ENCODE data around the gene ITIH2. TPM values are rescaled to one million over a fixed set of nuclear protein-coding genes. Genes with fewer than 3 reads are reported as not detected.

ITIH2 gene
- total RNA-seq, 1 experiment from 2014 or later = 0.57 TPM

Other genes starting within 250 kb of the ITIH2 start
- gene ITIH5, start 36.4 kb upstream of the ITIH2 start, total RNA-seq (2021; ENCODE audit: unreplicated experiment) = not detected
- 13.6 TPM for gene KIN, start 84.7 kb downstream of the ITIH2 start, total RNA-seq (2021; ENCODE audit: unreplicated experiment)
- 292 TPM for gene ATP5F1C, start 84.9 kb downstream of the ITIH2 start, total RNA-seq (2021; ENCODE audit: unreplicated experiment)
- gene TAF3, start 115.2 kb downstream of the ITIH2 start, total RNA-seq (2021; ENCODE audit: unreplicated experiment) = 8.0 TPM

All from HCT116 (cell line).